Bronchial smooth muscle cell (primary cell): ENCODE results near the gene CDC25B. TPM values are rescaled to one million over a fixed set of nuclear protein-coding genes. Genes with fewer than 3 reads are reported as not detected.

Experiments used
- total RNA-seq: library from RNA; depleted of rRNA; stranded (reverse); fragments of >200 nt; gene quantifications from 2 replicates; pipeline ENCODE4 v1.2.1, GENCODE V29; 2014

The CDC25B gene
- total RNA-seq = 52.3 and 54.4 TPM in 2 replicates

GRCh38 chr20:3795511-3796468, at the start of gene CDC25B:
CDC25B (plus strand) TSS chr20:3796310; CDS start chr20:3796532, 222 bp downstream.

GRCh38 chr20:3767427-3768341, 28.4 kb upstream of the CDC25B start, which contains the start of gene ADISSP:
ADISSP (minus strand) TSS chr20:3767753; CDS start chr20:3760100, 7,653 bp downstream.

GRCh38 chr20:3781153-3781910, 14.8 kb upstream of the CDC25B start, which contains the start of gene SPEF1:
SPEF1 (minus strand) TSS chr20:3781448; CDS start chr20:3781287, 161 bp downstream.

GRCh38 chr20:3786665-3787323, 9.3 kb upstream of the CDC25B start, which contains the start of gene CENPB:
CENPB (minus strand) TSS chr20:3786740; CDS start chr20:3786483, 257 bp downstream.

GRCh38 chr20:3820048-3820900, 24.2 kb downstream of the CDC25B start, which contains the start of gene AP5S1:
AP5S1 (plus strand) TSS chr20:3820547; CDS start chr20:3822118, 1,571 bp downstream.

GRCh38 chr20:3846740-3847428, 50.8 kb downstream of the CDC25B start, which contains the start of gene MAVS:
MAVS (plus strand) TSS chr20:3846834; CDS start chr20:3854625, 7,791 bp downstream.

Other genes with a start within 250 kb of the CDC25B start
- gene GFRA4, start 132.9 kb upstream of the CDC25B start, total RNA-seq = not detected in 2 replicates
- 47.8 and 68.8 TPM in 2 replicates for gene ADAM33, start 114.3 kb upstream of the CDC25B start, total RNA-seq
- not detected in 2 replicates for gene SIGLEC1, start 83.7 kb upstream of the CDC25B start, total RNA-seq
- 1.9 and 4.5 TPM in 2 replicates for gene HSPA12B, start 63.6 kb upstream of the CDC25B start, total RNA-seq
- 22.2 and 28.8 TPM in 2 replicates for gene ADISSP, start 28.6 kb upstream of the CDC25B start, total RNA-seq
- 0.16 and 0.26 TPM in 2 replicates for gene SPEF1, start 14.9 kb upstream of the CDC25B start, total RNA-seq
- 91.4 and 119 TPM in 2 replicates for gene CENPB, start 9.6 kb upstream of the CDC25B start, total RNA-seq
- gene AP5S1, start 24.2 kb downstream of the CDC25B start, total RNA-seq = 13.6 and 20.9 TPM in 2 replicates
- 10.6 and 12.0 TPM in 2 replicates for gene MAVS, start 50.5 kb downstream of the CDC25B start, total RNA-seq
- 42.4 and 46.7 TPM in 2 replicates for gene PANK2, start 93.1 kb downstream of the CDC25B start, total RNA-seq
- 6.8 and 9.1 TPM in 2 replicates for gene RNF24, start 219.2 kb downstream of the CDC25B start, total RNA-seq